ENCODE data around the gene GLI2. TPM values are rescaled to one million over a fixed set of nuclear protein-coding genes. Genes with fewer than 3 reads are reported as not detected.

The GLI2 gene
- total RNA-seq, 1 experiment from 2014 or later: 41.4 TPM

DNA sequence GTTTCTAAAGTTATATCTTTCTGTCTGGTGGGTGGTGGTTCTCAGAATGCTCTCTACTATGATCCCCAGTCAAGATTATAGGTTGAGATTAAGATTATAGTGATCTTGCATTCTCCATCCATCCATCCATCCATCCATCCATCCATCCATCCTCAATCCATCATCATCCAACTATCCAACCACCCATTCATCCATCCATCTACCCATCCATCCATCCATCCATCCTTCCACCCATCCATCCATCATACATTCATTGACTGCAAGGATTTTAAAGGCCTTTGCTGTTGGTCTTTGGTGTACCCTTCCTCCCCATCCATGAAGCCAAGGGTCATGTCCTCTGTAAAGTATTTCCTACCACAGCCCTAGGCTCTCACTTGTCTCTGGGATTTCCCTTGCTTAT, 13.1 kb downstream of the GLI2 start:
- Histone ChIP-seq H3K4me3 (ENCODE audit: insufficient read depth, low read depth, low read length) (no peak overlapping the region), H3K27me3 (ENCODE audit: control insufficient read depth, insufficient read depth, low read length) (no peaks in the 10 kb centered on the region)

DNA sequence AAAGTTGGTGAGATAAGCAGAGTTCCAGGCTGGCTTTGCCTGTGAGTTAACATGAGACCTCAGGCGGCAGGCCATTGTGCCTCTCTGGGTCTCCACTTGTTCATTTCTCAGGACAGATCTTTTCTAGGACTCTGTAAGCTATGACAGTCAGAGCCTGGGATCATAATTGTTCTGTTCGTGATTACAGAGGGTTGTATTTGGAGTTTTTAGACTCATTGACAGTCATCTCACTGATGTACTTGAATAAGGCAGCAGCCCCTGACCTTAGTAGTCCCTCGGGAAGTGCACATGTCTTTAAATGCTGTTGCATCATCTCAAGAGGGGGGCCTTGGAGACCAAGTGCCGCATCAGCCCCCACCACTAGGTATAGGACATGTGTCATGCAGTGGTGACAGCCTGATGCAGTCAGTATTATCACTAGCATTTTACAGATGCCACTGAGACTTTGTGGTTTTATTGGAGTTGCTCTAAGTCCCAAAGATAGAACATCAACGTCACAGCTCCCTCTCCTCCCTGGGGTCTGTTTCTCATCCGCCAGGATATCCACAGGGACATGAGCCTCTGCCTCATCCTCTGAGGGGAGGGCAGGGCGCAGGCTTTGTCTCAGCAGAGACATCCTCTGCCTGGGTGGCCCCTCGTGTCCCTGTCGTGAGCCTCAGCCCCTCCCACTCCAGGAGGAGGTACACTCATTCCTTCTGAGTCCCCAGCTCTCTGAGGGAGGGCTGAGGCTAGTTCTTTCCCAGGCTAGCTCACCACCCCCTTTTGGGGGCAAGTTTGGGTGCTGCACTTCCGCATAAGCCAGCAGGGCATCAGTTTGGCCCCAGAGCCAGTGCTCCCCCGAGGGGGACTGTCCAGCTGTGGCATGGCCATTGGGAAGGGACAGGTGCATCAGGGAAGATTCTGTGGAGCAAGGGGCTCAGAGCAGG, 14.1 kb downstream of the GLI2 start:
- Histone ChIP-seq H3K27me3 (ENCODE audit: control insufficient read depth, insufficient read depth, low read length) (no peaks in the 10 kb centered on the region), H3K36me3 (replicated peaks; ENCODE audit: control insufficient read depth, insufficient read depth, low read length) (no peaks in the 10 kb centered on the region), H3K4me3 (ENCODE audit: insufficient read depth, low read depth, low read length) (no peak overlapping the region)
- peak; percentile 54 for DNase-seq

More for the DNA sequence above, 13.1 kb downstream of the GLI2 start:
- DNase-seq: no peak
- no peaks in the 10 kb centered on the region for H3K36me3 ChIP-seq (replicated peaks; ENCODE audit: control insufficient read depth, insufficient read depth, low read length)

DNA sequence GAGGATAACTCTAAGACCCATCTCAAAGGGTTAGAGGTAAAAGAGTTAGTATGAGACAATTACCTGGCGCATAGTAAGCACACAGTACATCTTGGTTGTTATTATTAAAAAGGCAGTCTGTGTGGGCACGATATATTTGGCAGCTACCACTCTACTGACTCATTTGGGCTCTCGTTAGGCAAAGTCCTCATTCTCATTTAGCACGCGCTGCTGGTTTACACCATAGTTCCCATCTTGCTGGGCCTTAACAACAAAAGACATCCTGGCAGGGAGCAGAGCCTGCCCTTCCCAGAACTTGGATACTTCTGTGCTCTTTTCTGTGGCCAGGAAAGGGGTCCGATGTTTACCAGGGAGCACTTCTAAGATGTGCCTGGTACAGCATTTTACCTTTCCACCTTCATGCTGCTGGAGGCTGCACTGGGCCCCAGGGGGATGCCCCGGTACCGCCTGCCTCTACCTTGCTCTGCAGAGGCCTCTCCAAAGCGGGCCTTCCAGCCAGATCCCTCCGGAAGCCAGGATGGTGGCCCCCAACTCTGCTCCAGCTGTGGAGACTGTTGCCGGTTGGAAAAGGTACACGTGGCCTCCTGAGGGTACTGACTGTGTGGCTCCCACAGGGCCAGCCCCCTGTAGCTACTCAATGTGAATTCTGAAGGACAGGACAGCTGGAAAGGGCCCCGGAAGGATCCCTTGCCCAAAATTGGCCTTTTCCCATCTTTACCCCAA, 15.0 kb downstream of the GLI2 start:
- DNase-seq: no peak
- Histone ChIP-seq H3K27me3 (ENCODE audit: control insufficient read depth, insufficient read depth, low read length) (no peaks in the 10 kb centered on the region), H3K36me3 (replicated peaks; ENCODE audit: control insufficient read depth, insufficient read depth, low read length) (no peaks in the 10 kb centered on the region), H3K4me3 (ENCODE audit: insufficient read depth, low read depth, low read length) (no peak overlapping the region)

DNA sequence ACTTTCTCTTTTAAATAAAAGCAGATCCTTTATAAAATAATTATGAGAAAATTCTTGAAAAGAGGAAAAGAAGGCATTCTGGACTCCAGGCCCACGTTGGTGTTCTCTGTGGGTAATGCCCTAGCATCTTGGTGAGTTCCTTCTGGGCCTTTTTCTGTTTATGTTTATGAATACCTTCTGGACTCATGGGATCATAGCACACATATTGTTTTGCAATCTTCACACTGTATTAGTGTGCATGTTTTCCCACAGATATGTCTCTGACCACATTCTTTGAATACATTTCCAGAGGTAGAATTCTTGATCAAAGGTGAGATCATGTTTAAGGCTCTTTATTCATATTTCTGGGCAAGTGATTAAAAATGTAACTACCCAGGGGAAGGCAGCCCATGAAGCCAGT, 15.9 kb downstream of the GLI2 start:
- H3K27me3 ChIP-seq (ENCODE audit: control insufficient read depth, insufficient read depth, low read length): no peaks in the 10 kb centered on the region
- no peak for DNase-seq
- H3K36me3 ChIP-seq (replicated peaks; ENCODE audit: control insufficient read depth, insufficient read depth, low read length): no peaks in the 10 kb centered on the region
- H3K4me3 ChIP-seq (ENCODE audit: insufficient read depth, low read depth, low read length): no peak overlapping the region

DNA sequence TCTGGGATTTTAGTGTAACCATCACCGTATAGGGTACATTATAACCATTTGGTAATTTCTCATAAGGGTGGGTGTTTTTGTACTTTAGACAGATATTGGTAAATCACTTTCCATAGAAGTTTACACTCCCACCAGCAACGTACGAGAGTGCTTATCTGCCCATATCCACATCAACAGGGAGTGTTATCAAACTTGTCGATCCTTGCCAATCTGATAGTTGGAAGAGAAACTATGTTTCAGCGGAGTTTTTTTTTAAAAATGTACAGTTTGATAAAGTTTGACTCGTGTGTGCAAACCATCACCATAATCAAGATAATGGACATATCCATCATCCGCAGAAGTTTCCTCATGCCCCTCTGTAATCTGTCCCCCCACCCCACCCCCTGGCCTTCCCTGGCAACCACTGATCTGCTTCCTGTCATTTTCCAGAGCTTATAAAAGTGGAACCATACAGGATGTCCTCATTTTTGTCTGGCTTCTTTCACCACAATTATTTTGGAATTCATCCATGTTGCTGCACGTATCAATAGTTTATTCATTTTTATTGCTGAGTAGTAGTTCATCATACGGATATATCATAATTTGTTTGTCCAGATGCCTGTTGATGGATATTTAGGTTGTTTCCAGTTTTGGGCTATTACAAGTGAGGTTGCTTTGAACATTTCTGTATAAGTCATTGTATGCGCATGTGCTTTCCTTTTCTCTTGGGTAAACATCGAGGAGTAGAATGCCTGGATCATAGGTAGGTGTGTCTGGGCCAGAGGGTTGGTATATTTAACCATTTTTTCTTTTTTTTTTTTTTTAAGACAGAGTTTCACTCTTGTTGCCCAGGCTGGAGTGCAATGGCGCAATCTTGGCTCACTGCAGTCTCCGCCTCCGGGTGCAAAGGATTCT, 18.6 kb downstream of the GLI2 start:
- H3K27me3 ChIP-seq (ENCODE audit: control insufficient read depth, insufficient read depth, low read length): no peaks in the 10 kb centered on the region
- H3K36me3 ChIP-seq (replicated peaks; ENCODE audit: control insufficient read depth, insufficient read depth, low read length): no peaks in the 10 kb centered on the region
- no peak overlapping the region for H3K4me3 ChIP-seq (ENCODE audit: insufficient read depth, low read depth, low read length)
- DNase-seq: peak; percentile 12

DNA sequence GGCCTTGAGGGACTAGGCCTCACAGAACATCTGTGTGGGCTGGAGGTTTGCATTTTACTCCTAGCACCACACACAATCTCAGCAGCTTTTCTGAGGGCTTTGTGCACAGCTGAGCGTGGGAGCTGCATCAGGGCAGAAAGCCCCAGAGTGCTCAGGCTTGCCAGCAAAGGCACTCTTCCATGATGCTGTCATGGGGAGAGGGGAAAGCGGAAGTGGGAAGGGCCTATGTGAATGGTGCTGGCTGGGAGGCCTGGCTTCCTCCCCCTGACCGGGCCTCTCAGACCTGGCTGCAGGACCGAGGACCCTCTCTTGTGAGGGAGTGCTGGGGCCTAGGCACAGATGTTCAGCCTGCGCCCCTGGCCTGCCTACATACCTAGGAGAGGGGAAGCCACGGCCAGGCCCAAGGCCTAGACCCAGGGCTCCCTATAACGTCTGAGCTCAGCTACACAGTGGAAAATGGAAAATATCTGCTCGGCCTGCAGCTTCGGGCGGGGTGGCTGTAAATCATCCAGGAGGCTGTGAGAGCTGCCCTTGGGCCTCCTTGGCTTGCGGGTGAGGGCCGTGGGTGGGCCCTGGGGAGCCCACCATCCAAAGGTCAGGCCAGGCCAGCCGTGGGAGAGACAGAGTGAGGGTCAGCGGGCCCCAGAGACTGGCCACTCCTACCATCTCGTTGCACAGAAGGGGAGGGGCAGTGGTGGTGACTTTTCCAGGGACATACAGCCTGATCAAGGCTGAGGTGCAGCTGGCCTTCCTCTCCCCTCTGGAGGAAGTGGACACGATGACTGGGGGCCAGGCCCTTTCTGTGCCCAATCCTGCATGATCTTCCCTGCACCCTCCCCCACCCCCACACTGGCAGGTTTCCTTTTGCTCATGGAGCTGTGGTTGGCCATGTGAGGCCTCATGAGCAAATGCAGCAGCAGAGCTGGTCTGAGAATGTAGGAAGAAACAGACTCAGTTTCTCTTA, 22.8 kb downstream of the GLI2 start:
- peak; percentile 83 for DNase-seq
- no peak overlapping the region for H3K4me3 ChIP-seq (ENCODE audit: insufficient read depth, low read depth, low read length)
- H3K36me3 ChIP-seq (replicated peaks; ENCODE audit: control insufficient read depth, insufficient read depth, low read length): no peaks in the 10 kb centered on the region
- no peaks in the 10 kb centered on the region for H3K27me3 ChIP-seq (ENCODE audit: control insufficient read depth, insufficient read depth, low read length)

DNA sequence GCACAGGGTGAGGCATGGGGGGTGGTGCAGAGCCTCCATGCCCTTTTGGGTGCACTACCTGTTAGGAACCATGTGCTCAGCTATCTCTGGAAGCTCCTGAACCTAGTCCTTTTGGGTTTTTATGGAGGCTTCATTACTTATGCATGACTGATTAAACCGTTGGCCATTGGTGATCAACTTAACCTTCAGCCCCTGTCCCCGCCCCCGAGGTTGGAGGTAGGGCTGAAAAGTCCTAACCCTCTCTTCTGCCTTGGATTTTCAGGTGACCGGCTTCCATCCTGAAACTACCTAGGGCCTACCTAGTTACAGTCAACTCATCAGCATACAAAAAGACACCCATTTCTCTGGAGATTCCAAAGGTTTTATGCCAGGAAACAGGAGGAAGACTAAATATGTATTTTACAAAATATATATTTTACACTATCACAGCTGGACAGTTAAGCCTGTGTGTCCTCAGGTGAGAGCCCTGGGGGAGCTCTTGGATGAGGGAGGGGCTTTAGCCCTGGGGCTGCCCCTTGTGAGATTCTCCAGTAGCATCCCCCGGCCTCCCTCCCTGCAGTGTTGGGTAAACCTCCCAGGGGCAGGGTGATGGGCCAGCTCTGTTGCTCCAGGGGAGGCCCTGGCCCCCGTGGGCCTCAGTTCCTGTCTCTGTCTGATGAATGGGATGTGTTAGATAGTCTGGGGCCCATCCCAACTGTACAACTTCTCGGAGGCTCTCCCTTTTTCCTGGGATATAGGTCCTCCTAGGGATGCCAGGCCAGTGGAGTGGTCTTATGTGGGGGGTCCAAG, 24.1 kb downstream of the GLI2 start:
- Histone ChIP-seq H3K36me3 (replicated peaks; ENCODE audit: control insufficient read depth, insufficient read depth, low read length) (no peaks in the 10 kb centered on the region), H3K27me3 (ENCODE audit: control insufficient read depth, insufficient read depth, low read length) (no peaks in the 10 kb centered on the region), H3K4me3 (ENCODE audit: insufficient read depth, low read depth, low read length) (no peak overlapping the region)
- DNase-seq: no peak

DNA sequence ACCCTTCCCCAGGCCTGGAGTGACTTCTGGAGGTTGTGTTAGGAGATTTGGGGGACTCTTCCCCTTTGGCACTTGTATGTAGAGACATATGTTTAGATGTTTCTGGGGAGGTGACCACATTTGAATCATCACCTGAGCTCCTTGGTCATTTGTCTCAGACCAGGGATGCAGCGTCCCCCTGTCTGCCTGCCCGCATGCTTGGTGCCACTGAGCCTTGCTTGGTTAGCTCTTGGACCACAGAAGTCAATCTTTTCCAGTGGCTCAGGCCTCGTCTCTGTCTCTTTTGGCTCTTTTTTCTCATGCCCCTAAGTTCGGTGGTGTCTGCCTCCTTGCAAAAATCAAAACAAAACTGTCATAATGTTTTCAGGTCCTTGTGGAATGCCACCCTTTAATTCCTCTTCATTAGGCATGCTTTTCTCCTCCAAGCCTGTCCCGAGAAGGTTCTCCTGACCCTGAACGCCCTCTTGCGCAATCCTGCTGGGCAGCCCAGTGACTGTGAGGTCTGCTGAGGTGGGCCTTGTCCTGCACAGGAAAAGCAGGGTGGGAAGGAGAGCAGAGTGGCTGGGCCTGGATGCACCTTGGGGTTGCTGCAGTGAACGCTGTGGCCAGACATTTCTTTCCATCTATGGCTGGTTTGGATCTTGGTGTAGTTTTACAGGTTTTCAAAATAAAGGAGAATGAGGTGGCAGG, 24.9 kb downstream of the GLI2 start:
- Histone ChIP-seq H3K4me3 (ENCODE audit: insufficient read depth, low read depth, low read length) (no peak overlapping the region), H3K36me3 (replicated peaks; ENCODE audit: control insufficient read depth, insufficient read depth, low read length) (no peaks in the 10 kb centered on the region), H3K27me3 (ENCODE audit: control insufficient read depth, insufficient read depth, low read length) (no peaks in the 10 kb centered on the region)
- no peak for DNase-seq

DNA sequence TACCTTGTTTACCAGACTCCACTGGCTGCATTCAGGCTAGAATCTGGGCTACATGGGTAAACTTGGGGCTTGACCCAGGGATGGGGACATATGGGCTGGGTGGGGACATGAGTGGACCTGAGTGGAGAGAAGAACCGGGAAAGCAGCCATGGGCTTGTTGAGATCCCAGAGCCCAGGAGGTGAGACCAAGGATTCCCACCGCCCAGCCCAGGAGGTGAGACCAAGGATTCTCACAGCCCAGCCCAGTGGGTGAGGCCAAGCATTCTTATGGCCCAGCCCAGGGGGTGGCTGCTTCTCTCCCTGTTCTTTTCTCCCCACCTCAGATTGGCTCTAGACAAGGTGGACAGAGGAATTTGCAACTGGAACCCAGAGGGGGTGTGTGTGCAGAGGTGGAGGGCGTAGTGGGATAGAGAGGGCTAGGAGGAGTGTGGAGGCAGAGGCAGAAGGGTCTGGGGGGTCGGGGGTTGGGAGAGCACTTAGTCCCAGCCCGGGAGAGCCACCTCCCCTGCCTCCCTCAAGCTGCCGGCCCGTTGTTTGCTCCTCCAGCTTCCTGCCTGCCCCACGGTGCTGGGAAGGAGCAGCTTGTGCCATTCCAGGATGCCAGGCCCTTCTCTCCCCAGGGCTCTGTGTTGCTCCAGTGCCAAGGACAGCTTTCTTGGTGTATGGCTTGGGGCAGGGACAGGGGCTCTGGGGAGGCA, 25.6 kb downstream of the GLI2 start:
- Histone ChIP-seq H3K27me3 (ENCODE audit: control insufficient read depth, insufficient read depth, low read length) (no peaks in the 10 kb centered on the region), H3K4me3 (ENCODE audit: insufficient read depth, low read depth, low read length) (no peak overlapping the region), H3K36me3 (replicated peaks; ENCODE audit: control insufficient read depth, insufficient read depth, low read length) (no peaks in the 10 kb centered on the region)
- DNase-seq: no peak

DNA sequence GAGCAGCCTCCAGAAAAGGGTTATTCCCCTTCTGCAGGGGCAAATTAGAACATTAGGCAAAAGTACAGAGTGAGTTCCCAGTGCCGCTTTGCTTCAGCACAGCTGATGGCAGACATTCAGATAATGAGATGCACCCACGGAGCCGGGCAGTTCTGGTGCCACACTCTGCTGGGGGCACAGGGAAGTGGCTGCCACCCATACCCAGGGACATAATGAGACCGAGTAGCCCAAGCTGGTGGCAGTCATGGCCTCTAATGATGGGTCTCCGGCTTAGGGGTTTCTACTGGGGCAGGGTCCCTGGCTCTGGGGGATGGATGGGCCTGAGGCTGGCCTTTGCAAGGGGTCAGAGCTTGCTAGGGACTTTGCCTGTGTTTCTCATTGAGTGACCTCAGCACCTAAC, 26.2 kb downstream of the GLI2 start:
- H3K4me3 ChIP-seq (ENCODE audit: insufficient read depth, low read depth, low read length): no peak overlapping the region
- no peaks in the 10 kb centered on the region for H3K36me3 ChIP-seq (replicated peaks; ENCODE audit: control insufficient read depth, insufficient read depth, low read length)
- no peaks in the 10 kb centered on the region for H3K27me3 ChIP-seq (ENCODE audit: control insufficient read depth, insufficient read depth, low read length)
- DNase-seq: no peak

DNA sequence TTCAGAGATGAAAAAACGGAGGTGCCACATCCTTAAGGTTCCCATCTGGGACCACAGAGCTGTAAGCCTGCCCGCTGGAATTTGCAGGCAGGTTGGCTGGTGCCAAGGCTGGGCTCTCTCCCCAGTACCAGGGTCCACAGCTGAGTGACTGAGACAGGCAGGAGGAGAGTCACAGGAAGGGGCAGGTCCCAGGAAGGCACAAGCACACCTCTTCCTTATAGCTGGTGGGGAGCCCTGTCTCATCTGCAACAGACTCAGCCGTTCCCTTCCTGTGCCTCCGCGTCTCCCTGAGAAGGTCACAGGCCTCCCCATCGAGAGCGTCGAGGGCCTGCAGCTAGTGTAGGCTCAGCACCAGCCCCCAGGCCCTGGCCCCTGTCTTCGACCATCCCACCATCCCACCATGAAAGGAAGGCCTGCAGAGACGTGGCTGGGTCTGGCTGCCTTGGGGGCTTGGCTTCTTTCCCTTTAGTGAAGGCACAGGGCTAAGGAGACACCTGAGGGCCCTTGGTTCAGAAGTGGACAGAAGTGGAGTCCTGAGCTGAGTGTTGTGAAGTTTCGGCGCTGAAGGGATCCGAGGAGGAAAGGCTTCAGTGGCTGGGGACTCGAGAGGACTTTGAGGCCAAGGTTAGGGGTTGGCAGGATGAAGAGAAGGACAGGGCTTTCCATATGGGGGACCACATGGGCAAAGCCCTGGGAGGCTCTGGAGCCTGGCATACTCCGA, 26.8 kb downstream of the GLI2 start:
- no peak for DNase-seq
- Histone ChIP-seq H3K36me3 (replicated peaks; ENCODE audit: control insufficient read depth, insufficient read depth, low read length) (no peaks in the 10 kb centered on the region), H3K27me3 (ENCODE audit: control insufficient read depth, insufficient read depth, low read length) (no peaks in the 10 kb centered on the region), H3K4me3 (ENCODE audit: insufficient read depth, low read depth, low read length) (no peak overlapping the region)

DNA sequence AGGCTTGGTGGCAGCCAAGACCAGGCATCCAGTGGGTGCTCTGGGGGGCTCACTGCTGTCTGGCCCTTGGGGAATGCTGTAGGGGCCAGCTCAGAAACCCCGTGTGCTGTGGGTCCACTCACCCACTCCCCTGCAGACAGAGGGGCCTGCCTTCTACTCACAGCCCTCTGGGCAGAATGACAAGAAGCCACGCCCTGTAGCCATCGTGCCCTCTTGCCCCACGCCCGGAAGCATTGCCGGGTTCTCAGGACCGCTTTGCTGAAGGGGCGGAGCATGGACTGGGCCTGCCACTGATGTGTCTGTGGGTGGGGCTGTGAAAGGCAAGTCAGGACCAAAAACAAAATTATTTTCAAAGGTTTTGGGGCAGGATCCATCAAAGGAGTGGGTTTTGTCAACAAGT, 27.8 kb downstream of the GLI2 start:
- Histone ChIP-seq H3K27me3 (ENCODE audit: control insufficient read depth, insufficient read depth, low read length) (no peaks in the 10 kb centered on the region), H3K4me3 (ENCODE audit: insufficient read depth, low read depth, low read length) (no peak overlapping the region), H3K36me3 (replicated peaks; ENCODE audit: control insufficient read depth, insufficient read depth, low read length) (no peaks in the 10 kb centered on the region)
- no peak for DNase-seq
